IPS-NIHi11 (cell line): Measurements from ENCODE around the gene LSM5.
"Not testable (repeated sequence)": the region's sequence is repeated elsewhere in the genome, so short reads cannot be mapped to it uniquely, and the experiment has no call there.

Experiments used
- DNase-seq: peaks from one replicate; pipeline ENCODE4 v3.0.0; 2012; ENCODE audit warnings: mixed read lengths, low spot score

Gene LSM5

DNA sequence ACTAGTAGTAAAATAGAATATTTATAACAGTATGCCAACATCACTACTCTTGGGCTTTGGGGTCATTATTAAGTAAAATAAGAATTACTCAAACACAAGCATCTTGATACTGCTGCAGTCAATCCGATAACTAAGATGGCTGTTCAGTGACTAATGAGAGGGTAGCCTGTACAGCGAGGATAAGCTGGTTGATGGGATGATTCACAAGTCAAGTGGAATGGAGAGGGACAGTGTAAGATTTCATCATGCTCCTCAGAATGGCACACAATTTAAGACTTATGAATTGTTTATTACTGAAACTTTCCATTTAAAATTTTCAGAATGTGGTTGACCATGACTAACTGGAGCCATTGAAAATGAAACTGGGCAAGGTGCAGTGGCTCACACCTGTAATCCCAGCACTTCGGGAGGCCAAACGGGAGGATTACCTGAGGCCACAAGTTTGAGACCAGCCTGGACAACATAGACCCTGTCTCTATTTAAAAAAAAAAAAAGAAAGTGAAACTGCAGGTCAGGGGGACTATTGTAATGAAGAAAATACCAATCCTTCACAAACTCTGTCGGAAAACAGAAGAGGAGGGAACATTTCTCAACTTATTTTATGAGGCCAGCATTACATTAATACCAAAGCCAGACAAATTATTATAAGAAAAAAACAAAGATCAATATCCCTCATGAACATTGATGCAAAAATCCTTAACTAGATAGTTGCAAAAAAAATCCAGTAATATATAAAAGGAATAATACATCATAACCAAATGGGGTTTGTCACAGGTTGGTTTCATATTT, 16.3 kb upstream of the LSM5 start:
- no peak for DNase-seq

DNA sequence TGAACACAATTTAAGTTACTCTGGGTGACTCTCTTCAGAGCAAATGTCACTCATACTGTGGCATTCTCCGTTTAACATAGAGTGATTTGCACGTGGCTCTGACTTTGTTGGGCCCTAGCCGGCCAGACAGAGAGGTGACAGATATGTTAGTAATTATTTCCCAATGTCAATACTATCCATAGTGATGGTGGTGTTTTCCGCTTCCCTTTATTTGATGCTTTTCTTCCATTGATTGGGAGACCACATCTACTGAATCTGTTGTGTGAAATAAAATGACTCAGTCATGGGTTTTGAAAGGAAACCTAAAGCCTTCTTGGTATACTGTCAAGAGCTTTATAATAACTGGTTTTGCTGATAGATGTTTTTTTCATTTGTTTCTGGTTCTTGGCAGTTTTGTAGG, 12.5 kb upstream of the LSM5 start:
- no peak for DNase-seq

DNA sequence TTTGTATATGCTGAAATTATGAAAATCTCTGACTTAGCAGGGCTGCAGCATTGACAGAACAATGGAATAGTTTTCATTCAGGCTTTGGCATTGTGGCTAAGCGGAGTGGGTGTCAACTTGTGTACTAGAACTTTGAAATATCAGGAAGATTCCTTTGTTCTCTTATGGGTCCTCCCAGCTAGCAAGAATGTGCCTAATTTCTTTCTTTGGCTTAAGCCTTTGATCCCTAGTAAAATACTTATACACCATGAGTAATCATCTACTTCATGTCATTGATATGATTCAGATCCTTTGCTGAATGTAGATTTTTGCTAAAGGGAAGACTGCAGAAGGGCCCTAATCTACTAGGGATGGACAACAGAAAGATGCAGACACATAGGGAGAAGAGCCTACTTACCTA, 11.3 kb upstream of the LSM5 start:
- no peak for DNase-seq

DNA sequence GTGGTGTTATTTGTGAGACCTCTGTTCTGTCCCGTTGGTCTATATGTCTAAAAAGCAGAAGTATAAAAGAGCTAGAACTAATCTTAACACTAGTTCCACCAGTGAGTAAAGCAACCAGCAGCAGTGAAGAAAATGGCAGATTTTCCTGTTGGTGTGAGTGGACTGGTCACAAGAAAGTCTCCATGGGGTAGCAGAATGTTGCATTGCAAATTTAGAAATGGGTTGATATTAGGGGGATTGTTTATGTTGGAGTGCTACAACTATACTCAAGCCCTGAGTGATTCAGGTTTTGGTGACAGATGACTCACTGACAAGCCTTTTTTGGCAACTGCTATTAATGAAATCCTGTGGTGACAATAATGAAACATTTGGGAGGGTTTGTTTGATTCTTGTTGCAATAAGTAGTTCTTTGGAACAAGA, 10.8 kb upstream of the LSM5 start:
- no peak for DNase-seq

DNA sequence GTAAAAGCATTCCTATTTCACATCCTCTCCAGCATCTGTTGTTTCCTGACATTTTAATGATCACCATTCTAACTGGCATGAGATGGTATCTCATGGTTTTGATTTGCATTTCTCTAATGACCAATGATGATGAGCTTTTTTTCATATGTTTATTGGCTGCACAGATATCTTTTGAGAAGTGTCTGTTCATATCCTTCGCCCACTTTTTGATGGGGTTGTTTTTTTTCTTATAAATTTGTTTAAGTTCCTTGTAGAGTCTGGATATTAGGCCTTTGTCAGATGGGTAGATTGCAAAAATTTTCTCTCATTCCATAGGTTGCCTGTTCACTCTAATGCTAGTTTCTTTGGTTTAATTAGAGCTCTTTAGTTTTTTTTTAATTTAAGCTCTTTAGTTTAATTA, 10.0 kb upstream of the LSM5 start:
- DNase-seq = not testable (repeated sequence)

DNA sequence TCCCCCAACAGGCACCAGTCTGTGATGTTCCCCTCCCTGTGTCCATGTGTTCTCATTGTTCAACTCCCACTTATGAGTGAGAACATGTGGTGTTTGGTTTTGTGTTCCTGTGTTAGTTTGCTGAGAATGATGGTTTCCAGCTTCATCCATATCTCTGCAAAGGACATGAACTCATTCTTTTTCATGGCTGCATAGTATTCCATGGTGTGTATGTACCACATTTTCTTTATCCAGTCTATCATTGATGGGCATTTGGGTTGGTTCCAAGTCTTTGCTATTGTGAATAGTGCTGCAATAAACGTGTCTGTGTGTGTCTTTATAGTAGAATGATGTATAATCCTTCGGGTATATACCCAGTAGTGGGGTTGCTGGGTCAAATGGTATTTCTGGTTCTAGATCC, 9.6 kb upstream of the LSM5 start:
- DNase-seq = not testable (repeated sequence)

DNA sequence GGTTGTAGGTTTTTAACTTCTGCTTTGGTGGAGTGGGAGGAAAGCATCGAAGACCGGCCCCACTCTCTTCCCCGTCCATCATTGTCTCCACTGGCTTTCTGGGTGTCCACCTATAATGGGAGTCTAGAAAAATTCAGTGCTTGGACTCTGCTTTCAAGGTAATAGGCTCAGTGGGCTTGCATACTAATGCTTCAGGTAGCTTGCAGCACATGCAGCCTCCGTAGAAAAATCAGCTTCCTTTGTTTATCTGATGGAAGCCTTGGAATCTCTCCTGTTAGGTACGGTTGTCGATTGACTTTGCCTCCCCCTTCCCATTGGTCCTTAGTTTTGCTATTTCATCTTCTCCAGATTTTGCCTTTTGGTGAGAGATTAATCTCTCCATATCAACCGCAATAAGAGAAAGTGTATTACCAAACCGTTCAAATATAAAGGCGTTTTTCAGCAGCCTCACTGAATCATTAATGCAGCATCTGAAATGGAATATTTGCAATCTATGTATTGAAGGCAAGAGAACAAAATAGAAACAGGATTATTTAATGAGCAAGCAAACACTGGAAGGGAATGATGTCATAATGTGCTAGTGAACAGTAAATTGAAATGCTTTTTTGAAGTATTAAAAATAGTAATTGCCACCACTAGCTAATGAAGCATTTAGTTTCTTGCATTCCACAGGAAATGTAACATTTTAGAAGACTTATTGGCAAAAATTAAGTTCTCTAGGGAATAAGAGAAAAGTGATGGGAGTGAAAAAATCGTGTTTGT, 6.1 kb upstream of the LSM5 start:
- DNase-seq = no peak

DNA sequence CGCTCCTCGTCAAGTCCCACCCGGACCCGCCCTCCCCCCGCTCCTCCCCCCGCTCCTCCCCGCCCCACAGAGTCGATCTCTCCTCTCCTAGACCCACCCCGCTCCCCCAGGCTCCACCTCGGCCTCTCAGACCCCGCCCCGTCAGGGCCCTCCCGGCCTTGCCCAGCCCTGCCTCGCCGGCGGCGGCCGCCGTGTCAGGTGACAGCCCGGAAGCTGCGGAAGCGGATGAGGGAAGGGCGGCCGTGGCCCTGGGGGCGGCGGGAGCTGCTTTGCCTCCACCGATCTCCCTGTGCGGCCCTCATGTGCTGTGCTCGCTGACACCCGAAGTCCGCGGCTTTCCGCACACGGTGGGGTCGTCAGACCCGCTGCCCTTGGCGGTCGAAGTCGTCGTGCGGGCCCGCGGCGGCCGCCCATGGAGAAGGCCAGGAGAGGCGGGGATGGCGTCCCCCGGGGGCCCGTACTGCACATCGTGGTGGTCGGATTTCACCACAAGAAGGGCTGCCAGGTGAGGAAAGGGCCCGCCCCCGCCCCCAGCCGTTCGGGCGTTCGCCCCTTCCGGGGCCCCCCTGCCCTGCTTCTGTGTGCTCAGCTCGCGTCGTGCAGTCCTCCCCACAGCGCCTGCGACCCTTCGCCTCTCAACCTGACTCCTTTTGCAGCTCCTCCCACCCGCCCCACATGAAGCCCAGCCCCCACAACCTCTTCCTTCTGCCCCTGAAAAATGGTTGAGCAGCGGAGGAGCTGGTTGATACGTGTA, 5.3 kb upstream of the LSM5 start, which contains the start of gene AVL9:
Gene AVL9 (plus strand): TSS at position 192 of the 754 bp plus-strand sequence. CDS start 221 bp downstream, at position 413.
- DNase-seq = peak; percentile 97

DNA sequence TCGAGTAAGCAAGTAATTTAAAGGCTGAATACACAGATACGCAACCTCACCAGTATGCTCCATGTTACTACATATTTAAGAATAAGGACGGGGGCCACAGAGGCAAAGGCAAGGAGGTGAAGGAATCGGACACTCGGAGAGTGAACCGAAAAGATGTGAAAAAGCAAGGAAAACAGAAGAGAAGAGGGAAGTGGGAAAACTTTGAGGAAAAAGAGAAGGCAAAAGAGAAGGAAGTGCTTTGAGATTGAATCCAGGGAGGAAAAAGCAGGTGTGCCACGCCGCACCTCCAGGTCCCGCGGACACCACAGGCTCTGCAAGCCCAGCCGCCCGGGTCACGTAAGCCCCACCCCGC, 4.7 kb upstream of the LSM5 start:
- DNase-seq = no peak

DNA sequence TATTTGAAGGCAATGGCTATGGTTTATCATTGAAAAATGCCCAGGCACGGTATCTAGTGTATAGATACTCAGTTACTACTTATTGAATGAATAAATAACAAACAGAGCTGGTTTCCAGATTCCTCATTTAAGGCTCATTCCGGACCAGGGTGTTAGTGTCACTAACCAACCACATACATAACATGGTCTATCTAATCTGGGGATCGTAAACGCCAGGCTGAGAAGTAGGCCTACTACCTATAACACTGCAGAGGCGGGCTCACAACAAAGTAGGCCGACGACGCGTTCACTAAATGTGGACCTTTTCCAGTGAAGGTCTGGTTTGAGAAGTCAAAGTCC, 423 bp downstream of the LSM5 start:
- no peak for DNase-seq

DNA sequence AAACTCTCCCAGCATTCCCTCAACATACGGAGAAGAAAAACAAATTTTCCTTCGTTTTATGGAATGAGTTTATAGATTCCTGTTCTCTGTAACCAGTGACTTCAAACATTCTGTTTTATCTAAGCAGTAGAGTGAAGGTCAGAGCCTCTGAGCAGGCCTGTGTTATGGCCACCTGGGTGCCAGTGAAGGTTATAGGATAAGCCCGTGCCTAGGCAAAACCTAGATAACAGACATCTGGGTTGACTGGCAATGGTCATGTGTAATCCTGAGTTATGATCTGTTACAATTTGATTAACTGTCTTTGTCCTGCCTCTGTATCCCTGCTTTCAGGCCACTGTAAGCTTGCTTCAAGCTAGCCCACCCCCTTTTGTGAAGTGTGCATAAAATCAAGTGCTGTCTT, 8.3 kb downstream of the LSM5 start:
- DNase-seq = no peak

DNA sequence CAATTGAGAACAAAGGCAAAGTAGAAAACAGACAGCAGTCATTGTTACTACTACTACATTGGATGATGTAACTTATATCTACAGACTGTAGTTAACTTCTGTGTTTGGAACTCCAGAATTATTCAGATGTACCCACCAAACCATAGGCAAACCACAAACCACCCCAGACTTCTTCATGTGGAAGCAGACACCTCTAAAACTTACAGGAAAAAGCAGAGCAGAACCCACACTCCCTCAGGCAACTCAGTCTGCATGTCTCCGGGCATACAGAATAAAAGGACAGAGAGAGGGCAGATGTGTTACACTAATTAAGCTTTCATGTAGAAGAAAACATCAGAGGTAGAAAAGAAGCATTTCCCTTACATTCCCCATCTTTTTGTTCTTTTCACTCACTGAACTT, 9.0 kb downstream of the LSM5 start:
- no peak for DNase-seq

DNA sequence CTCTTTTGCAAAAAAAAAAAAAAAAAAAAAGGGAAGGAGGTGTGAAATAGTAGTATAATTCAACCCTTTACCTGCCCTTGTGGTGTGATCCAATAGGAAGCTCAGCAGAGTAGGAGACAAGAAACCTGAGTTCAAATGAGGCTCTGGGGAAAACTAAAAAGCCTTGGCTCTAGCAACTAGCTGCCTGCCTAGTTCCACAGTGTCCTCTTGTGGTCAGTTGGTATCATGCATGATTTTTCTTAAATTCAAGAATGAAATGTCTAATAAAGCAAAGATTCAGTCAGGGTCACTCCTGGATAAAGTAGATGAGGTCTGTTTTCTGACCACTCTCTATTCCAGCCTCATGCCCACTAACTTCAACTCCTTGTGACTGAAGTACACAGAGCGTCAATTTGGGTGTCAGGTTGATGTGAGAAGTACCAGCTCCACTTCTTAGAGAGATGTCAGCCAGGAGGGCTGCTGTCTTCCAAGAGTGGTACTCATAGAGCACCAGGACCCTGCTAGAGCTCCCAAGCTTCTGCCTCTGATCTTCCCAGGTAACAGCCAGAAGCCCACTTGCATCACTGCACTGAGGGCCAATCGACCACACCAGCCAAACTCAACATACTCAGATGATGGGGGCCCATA, 10.5 kb downstream of the LSM5 start:
- peak; percentile 55 for DNase-seq

DNA sequence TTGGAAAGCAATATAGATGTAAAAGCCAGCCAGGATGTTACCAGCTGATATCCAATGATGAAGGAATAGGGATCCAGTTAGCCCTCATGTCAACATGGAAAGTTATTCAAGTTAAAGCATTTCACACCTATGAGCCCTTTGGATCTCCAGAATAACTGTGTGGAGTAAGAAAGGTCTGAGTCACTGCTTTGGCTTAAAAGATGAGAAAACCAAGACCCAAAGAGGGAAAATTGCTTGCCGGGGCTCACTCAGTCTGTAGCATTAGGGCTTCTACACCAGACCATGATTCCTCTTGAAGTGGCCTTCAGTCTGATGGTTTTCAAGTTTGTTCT, 12.6 kb downstream of the LSM5 start:
- DNase-seq = no peak

DNA sequence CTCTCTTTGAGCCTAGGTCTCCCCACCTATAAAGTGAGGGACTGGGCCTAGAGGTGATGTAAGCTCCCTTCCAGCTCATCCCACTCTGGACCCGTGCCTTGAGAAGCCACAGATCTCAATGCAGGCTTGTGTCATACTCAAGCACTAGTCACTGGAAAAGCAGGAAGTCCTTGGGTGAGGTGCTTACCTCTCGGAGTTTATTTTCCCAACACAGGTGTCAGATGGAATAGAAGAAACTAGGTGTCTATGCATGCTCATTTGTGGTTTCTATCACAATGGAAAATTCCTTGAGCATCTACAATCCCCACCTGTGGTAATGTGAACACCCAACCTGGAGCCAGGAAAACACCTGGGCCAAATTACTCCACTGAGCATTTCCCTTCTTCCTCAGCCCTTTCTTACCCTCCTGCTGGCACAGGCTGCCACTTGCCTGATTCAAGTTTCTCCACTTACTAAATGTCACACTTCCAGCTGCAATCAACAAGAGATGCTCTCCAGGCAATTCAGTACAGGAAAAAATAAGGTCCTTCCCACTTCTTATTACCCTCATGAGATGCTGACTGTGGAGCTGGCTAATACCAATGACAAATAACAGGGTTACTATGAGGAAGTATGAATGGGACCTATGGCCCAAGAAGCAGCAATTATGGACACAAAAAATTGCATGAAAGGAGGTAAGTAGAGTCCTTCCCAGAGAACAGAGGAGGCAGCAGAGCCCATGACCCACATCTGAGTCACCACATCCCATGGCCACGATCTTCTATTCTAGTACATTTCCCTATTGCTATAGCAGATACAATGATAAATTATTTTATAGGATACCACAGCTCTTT, 13.1 kb downstream of the LSM5 start:
- no peak for DNase-seq

DNA sequence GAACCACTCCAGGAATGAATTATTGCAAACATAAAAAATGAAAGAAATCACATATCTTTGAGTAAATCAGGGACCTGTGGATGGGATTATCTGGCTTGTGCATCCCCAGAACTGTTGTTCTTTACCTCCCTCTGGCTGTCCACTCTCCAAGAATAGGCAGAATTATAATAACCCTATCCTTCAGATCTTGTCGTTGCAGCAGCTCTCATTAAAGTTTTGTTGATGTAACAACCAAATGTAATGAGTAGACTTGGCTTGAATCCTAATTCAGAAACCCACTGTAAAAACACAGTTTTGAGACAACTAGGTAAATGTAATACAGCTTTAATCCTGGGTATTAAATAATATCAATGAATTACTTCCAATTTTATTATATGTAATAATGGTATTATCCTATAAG, 16.2 kb downstream of the LSM5 start:
- no peak for DNase-seq

DNA sequence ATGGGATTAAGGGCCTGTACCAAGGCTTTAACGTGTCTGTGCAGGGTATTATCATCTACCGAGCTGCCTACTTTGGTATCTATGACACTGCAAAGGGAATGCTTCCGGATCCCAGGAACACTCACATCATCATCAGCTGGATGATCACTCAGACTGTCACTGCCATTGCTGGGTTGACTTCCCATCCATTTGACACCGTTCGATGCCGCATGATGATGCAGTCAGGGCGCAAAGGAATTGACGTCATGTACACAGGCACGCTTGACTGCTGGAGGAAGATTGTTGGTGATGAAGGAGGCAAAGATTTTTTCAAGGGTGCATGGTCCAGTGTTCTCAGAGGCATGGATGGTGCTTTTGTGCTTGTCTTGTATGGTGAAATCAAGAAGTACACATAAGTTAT, 18.2 kb downstream of the LSM5 start:
- no peak for DNase-seq

DNA sequence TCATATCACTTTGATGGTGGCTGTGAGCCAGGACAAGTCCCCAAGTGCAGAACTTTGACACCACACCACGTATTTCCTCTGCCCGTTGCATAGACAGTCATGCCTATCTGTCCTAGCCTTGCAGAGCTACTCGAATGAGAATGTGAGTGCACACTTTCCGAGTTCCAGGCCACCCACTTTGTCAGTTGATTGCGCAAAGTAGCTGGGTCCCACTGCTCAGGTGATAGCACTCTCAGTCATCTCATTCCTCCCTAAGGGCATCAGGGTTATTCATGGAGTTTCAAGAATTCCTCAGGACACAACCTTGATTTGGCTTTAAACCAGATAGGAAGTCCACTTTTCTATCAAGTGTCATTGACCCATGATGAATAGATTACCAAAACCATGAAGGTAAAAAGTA, 19.3 kb downstream of the LSM5 start:
- DNase-seq = no peak

DNA sequence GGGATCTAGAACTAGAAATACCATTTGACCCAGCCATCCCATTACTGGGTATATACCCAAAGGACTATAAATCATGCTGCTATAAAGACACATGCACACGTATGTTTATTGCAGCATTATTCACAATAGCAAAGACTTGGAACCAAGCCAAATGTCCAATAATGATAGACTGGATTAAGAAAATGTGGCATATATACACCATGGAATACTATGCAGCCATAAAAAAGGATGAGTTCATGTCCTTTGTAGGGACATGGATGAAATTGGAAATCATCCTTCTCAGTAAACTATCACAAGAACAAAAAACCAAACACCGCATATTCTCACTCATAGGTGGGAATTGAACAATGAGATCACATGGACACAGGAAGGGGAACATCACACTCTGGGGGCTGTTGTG, 20.2 kb downstream of the LSM5 start:
- DNase-seq = not testable (repeated sequence)

DNA sequence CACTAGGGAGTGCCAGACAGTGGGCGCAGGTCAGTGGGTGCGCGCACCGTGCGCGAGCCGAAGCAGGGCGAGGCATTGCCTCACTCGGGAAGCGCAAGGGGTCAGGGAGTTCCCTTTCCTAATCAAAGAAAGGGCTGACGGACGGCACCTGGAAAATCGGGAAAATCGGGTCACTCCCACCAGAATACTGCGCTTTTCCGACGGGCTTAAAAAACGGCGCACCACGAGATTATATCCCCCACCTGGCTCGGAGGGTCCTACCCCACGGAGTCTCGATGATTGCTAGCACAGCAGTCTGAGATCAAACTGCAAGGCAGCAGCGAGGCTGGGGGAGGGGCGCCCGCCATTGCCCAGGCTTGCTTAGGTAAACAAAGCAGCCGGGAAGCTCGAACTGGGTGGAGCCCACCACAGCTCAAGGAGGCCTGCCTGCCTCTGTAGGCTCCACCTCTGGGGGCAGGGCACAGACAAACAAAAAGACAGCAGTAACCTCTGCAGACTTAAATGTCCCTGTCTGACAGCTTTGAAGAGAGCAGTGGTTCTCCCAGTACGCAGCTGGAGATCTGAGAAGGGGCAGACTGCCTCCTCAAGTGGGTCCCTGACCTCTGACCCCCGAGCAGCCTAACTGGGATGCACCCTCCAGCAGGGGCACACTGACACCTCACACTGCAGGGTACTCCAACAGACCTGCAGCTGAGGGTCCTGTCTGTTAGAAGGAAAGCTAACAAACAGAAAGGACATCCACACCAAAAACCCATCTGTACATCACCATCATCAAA, 25.4 kb downstream of the LSM5 start:
- DNase-seq = not testable (repeated sequence)

DNA sequence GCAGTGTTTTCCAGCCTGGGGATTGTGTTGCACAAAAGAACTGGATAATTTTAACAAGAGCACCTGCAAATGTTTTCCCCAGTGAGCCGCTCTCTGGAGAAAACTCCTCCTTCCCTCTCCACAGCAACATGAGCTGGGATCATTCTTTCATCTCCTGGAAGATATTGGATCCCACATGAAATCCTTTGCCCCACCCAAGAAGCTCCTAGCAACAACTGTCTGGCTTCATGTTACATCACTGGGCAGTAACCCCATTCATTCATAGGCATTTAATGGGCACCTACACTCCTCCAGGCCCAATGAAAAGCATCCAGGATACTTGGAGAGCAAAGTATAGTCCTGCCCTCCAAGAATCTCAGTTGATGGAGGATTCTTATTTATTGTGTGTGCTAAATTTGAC, 27.2 kb downstream of the LSM5 start:
- DNase-seq = no peak
